ENCODE data around the gene MED13L.

Gene MED13L

DNA sequence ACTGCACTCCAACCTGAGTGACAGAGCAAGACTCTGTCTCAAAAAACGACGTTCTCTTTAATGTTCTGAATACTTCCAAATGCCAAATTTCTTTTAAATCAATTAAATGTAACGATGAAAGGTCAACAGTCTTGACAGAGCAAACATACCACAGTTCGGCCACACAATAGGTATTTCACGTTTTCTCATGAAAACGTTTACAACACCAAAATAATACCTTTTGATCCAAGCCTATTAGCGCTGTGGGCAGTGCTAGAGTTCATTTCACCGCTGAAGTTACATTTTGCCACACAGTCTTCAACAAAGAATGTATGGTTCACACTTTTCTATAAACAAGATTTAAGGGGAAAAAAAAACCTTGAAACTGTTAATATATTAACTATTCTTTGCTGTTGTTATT is 122.1 kb downstream of the MED13L start:
- no peak for DNase-seq (ENCODE audit: low spot score)

GRCh38 chr12:116153983-116154382 is 123.5 kb downstream of the MED13L start:
- no peak for DNase-seq (ENCODE audit: low spot score)

- no peak for DNase-seq (ENCODE audit: low spot score)
These were observed 124.4 kb downstream of the MED13L start for GRCh38 chr12:116153113-116153512.

DNA sequence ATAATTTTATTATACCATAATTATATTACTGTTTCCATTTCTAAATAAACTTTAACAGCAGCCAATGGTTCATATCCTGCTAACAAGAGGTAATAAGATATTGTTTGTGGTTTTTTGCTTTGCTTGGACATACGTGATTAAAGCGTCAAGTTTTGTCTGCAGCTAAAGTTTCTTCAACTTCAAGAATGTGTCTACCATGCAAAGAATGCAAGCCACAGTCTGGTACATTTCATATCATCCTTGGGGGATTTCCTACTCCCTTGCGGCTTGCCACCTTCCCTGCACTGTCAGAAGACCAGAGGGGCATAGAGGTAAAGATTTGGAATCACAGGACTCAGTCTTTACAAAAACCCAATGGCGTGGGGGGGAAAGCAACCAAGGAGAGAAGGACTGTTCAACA is 125.2 kb downstream of the MED13L start:
- DNase-seq (ENCODE audit: low spot score), result no peak

GRCh38 chr12:116150452-116150851 is 127.0 kb downstream of the MED13L start:
- DNase-seq (ENCODE audit: low spot score), result no peak

- DNase-seq (ENCODE audit: low spot score), result no peak
These were observed 127.5 kb downstream of the MED13L start for GRCh38 chr12:116150001-116150400.

DNA sequence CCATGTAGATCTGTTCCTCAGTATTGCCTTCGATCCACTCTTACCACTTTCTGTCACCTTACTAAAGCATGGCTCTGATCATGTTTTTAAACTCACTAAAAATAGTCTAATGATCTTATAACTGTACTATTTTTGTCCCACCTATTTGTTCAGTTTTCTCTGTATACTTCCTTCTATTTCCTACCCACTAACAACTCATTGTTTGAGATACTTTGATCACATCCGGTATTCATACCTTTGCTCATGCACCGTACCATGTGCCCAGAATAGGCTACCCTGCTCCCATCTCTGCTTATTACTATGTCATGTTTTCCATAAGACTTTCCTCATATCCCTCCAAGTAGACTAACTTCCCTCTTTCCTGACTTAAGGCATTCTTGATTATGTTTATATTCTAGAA is 128.6 kb downstream of the MED13L start:
- DNase-seq (ENCODE audit: low spot score), result no peak

DNA sequence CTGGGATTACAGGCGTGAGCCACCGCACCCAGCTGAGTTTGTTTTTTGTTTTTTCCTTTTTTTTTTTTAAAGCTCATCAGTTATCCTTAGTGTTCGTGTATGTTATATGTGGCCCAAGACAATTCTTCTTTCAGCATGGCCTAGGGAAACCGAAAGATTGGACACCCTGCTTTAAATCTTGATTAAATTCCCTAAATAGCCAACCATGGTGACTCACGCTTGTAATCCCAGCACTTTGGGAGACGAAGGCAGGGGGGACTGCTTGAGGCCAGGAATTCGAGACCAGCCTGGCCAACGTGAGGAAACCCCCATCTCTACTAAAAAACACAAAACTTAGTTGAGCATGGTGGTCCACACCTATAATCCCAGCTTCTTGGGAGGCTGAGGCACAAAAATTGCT is 131.1 kb downstream of the MED13L start:
- DNase-seq (ENCODE audit: low spot score), result no peak

DNA sequence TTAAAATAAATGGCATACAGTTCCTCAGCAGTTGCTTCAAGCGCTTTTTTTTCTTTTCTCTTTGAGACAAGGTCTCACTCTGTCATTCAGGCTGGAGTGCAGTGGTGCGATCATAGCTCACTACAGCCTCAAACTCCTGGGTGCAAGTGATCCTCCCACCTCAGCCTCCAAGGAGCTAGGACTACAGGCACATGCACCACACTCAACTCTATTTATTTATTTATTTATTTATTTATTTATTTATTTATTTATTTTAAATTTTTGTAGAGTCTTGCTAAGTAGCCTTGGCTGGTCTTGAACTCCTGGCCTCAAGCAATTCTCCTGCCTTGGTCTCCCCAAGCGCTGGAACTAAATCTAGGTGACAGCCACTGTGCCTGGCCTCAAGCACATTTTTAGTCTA is 132.0 kb downstream of the MED13L start:
- DNase-seq (ENCODE audit: low spot score), result no peak

GRCh38 chr12:116144384-116144783 is 133.1 kb downstream of the MED13L start:
- no peak for DNase-seq (ENCODE audit: low spot score)

- DNase-seq (ENCODE audit: low spot score), result no peak
These were observed 133.6 kb downstream of the MED13L start for GRCh38 chr12:116143909-116144308.

DNA sequence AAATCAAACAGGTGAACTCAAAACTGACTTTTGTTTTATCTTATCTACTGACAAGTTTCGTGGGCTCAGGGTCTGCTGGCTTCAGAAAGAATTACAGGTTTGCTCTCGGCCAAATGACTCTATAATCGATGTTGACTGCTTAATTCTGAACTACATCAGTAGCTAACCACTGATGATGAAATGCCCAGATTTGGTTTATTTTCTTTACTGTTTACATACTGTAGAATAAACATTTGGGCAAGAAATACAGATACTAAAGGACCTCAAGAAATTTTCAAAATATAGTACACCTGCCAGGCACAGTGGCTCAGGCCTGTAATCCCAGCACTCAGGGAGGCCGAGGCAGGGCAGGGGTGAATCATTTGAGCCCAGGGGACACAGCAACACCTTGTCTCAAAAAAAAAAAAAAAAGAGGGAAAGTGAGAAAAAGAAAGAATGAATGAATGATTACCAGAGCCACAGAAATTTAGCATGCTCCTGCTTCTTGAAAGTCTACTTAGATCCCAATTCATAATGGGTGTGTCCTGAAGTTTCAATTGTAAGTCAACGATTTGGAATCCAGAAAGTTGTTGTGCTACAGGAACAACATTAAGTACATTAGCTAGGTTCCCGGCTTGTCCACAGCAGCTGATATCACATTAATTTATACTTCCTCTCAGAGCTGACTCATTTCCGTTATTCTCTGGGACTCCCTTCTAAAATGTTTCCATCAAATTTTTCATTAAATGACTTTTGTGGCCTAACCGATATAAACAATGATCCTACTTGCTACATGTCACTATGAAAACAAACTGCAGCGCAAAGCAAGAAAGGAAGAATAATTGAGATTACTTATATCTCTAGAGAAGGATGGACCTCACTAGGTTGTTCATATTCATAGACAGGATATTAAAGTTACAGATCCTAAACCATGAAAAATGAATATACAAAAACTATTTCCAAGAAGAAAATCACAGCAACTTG is 134.3 kb downstream of the MED13L start:
- DNase-seq (ENCODE audit: low spot score), result no peak

GRCh38 chr12:116141833-116142162 is 135.7 kb downstream of the MED13L start:
- DNase-seq (ENCODE audit: low spot score), result no peak

GRCh38 chr12:116141110-116141832 is 136.2 kb downstream of the MED13L start:
- DNase-seq (ENCODE audit: low spot score), result no peak

GRCh38 chr12:116140529-116140928 is 137.0 kb downstream of the MED13L start:
- no peak for DNase-seq (ENCODE audit: low spot score)

DNA sequence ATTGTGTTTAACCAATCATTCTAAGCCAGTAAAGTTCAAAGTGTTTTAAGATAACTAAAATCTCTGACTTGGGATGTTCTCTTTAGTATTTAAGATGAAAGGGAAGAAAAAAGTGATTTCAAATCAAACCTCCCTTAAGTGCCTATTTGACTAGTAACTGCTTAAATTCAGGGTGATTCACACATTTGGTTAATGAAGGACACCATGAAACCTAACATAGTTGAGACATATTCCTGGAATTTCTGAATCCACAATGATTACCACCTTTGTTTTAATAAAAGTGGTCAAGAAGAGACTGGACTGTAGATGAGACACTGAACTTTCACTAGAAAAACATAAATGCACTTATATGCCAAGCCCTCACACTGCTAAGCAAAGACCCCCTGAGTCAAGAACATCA is 138.7 kb downstream of the MED13L start:
- no peak for DNase-seq (ENCODE audit: low spot score)

DNA sequence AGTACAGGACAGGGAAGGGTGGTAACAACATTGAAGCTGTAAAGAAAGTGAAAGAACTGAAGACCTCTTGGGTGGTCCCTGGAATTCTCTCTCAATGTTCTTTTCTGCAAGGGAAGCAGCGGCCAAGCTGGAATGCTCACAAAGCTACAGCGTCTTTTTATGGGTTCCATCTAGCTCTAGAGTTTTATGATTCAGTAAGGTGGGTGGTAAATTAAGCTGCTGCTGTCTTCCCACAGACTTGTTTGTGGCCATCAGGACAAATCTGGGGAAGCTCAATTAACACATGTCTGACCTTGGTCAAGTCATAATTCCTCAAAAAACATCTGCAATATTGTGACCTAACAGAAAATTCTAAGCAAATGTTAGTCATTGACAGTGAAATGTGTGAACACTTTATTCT is 139.1 kb downstream of the MED13L start:
- DNase-seq (ENCODE audit: low spot score), result no peak

DNA sequence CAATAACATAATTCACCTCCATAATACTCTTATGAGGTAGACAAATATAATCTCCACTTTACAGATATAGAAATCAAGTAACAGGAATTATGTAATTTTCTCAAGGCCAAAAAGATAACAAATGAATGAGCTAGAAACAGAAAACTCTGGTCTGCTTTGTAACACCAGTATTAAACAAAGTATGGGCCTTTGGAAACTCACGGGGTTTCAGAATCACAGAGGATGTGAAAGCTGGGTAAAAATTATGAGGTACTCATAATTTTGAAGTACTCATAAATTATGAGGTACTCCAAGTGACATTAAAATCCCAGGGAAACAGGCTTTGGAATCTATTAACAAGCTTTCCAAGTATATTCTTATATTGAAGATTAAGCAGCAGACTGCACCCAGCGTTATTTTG is 140.2 kb downstream of the MED13L start:
- no peak for DNase-seq (ENCODE audit: low spot score)

- DNase-seq (ENCODE audit: low spot score), result no peak
These were observed 141.2 kb downstream of the MED13L start for GRCh38 chr12:116136340-116136739.

- no peak for DNase-seq (ENCODE audit: low spot score)
These were observed 142.1 kb downstream of the MED13L start for GRCh38 chr12:116135209-116135930.

GRCh38 chr12:116133636-116134214 is 143.8 kb downstream of the MED13L start:
- no peak for DNase-seq (ENCODE audit: low spot score)

GRCh38 chr12:116133149-116133548 is 144.3 kb downstream of the MED13L start:
- DNase-seq (ENCODE audit: low spot score), result no peak
